MCF 10A (cell line): ENCODE results near the gene PTPN13. TPM values are rescaled to one million over a fixed set of nuclear protein-coding genes. Genes with fewer than 3 reads are reported as not detected.
A peak's percentile ranks its signal among the peaks of the same experiment; 100 is the strongest.

Experiments used
- BruUV-seq: library from RNA; stranded (reverse); fragments of 400-500 nt; replicated peaks from 2 replicates; lab custom pipeline; 2021; lab: Mats Ljungman, UMichigan
- CTCF ChIA-PET: fragments of 300-600 bp; sonication (Branson Sonifier 250); formaldehyde crosslinking; extraction: SDS; loops from one replicate; lab custom pipeline; 2021; ENCODE audit warnings: antibody characterized with exemption, inconsistent platforms; lab: Yijun Ruan, JAX
- POLR2A ChIA-PET: fragments of 300-600, 350-650 bp; sonication (Branson Sonifier 250); formaldehyde crosslinking; extraction: SDS; loops from one replicate; lab custom pipeline; 2020; ENCODE audit warnings: antibody characterized with exemption, inconsistent platforms; lab: Yijun Ruan, JAX
- DNase-seq: peaks from one replicate; pipeline ENCODE4 v3.0.0-alpha.2; 2018; ENCODE audit not compliant: unreplicated experiment
- H3K27ac Mint-ChIP-seq: one replicate; pipeline ENCODE4 v1.8.0; 2022; ENCODE audit warnings: mild to moderate bottlenecking, low read depth, mixed read lengths; ENCODE audit not compliant: unreplicated experiment
- H3K27me3 Mint-ChIP-seq: one replicate; pipeline ENCODE4 v1.8.0; 2022; ENCODE audit warnings: mixed read lengths; ENCODE audit not compliant: insufficient read depth, unreplicated experiment
- H3K36me3 Mint-ChIP-seq: one replicate; pipeline ENCODE4 v1.8.0; 2022; ENCODE audit warnings: mild to moderate bottlenecking, moderate library complexity, mixed read lengths; ENCODE audit not compliant: insufficient read depth, unreplicated experiment
- H3K4me1 Mint-ChIP-seq: one replicate; pipeline ENCODE4 v1.8.0; 2022; ENCODE audit warnings: mixed read lengths; ENCODE audit not compliant: insufficient read depth, unreplicated experiment
- H3K4me3 Mint-ChIP-seq: one replicate; pipeline ENCODE4 v1.8.0; 2022; ENCODE audit warnings: mild to moderate bottlenecking, moderate library complexity, mixed read lengths; ENCODE audit not compliant: unreplicated experiment
- H3K9me3 Mint-ChIP-seq: one replicate; pipeline ENCODE4 v1.8.0; 2022; ENCODE audit warnings: mixed read lengths; ENCODE audit not compliant: unreplicated experiment
- intact Hi-C: fragments of 100-400 bp; cut with micrococcal nuclease; formaldehyde crosslinking; loops from 2 replicates; pipeline ENCODE4 v1.14.1; 2022
- total RNA-seq: library from RNA; stranded (reverse); gene quantifications from 2 replicates; pipeline ENCODE4 v1.2.3, GENCODE V29; 2022
- TF ChIP-seq, protein P1 (sequence below): fragments of 200-600 bp; IDR thresholded peaks from one replicate; pipeline ENCODE4 v1.8.0; 2022; ENCODE audit warnings: antibody characterized with exemption, mild to moderate bottlenecking; ENCODE audit not compliant: unreplicated experiment

PTPN13 gene
- total RNA-seq, 1 experiment from 2014 or later, result 28.3 TPM

GRCh38 chr4:86855572-86855971, 261.5 kb downstream of the PTPN13 start:
- intact Hi-C loops, result no loop called here
- no TSS peak for BruUV-seq
- TF ChIP-seq, protein P1, sequence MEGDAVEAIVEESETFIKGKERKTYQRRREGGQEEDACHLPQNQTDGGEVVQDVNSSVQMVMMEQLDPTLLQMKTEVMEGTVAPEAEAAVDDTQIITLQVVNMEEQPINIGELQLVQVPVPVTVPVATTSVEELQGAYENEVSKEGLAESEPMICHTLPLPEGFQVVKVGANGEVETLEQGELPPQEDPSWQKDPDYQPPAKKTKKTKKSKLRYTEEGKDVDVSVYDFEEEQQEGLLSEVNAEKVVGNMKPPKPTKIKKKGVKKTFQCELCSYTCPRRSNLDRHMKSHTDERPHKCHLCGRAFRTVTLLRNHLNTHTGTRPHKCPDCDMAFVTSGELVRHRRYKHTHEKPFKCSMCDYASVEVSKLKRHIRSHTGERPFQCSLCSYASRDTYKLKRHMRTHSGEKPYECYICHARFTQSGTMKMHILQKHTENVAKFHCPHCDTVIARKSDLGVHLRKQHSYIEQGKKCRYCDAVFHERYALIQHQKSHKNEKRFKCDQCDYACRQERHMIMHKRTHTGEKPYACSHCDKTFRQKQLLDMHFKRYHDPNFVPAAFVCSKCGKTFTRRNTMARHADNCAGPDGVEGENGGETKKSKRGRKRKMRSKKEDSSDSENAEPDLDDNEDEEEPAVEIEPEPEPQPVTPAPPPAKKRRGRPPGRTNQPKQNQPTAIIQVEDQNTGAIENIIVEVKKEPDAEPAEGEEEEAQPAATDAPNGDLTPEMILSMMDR, result no peak
- Mint-ChIP-seq H3K27me3 (no peaks in the 10 kb centered on the region), H3K36me3 (no peaks in the 10 kb centered on the region), H3K9me3 (no peaks in the 10 kb centered on the region), H3K4me1 (peaks cover 9% of the 10 kb centered on the region), H3K4me3 (no peak overlapping the region), H3K27ac (peak overlapping the region; percentile 42)
- ChIA-PET POLR2A (interaction anchor here (0.9 to 1.3 kb wide), 2 partner anchors 33 to 38 kb away, joined by 4 read pairs; no protein-coding TSS in a partner anchor), CTCF (interaction anchor here (0.5 to 1.0 kb wide), 3 partner anchors 35 to 357 kb away, joined by 3 read pairs; no protein-coding TSS in a partner anchor)
- DNase-seq, result peak; percentile 28

GRCh38 chr4:86856896-86857295, 262.8 kb downstream of the PTPN13 start:
- H3K4me1 Mint-ChIP-seq, result peaks cover 7% of the 10 kb centered on the region

GRCh38 chr4:86857341-86858052, 263.4 kb downstream of the PTPN13 start:
- Mint-ChIP-seq H3K4me3 (no peak overlapping the region), H3K4me1 (peaks cover 7% of the 10 kb centered on the region), H3K36me3 (no peaks in the 10 kb centered on the region), H3K27ac (no peak overlapping the region), H3K9me3 (no peaks in the 10 kb centered on the region), H3K27me3 (no peaks in the 10 kb centered on the region)
- no TSS peak for BruUV-seq
- POLR2A ChIA-PET, result no interaction called here
- TF ChIP-seq, protein P1, result no peak
- DNase-seq, result no peak
- intact Hi-C loops, result no loop called here
- CTCF ChIA-PET, result interaction anchor here (0.6 to 0.9 kb wide), 2 partner anchors 12 to 51 kb away, joined by 3 read pairs; no protein-coding TSS in a partner anchor

More at GRCh38 chr4:86856896-86857295, 262.8 kb downstream of the PTPN13 start:
- Mint-ChIP-seq H3K9me3 (no peaks in the 10 kb centered on the region), H3K4me3 (no peak overlapping the region), H3K36me3 (no peaks in the 10 kb centered on the region), H3K27me3 (no peaks in the 10 kb centered on the region), H3K27ac (no peak overlapping the region)
- no peak for DNase-seq
- CTCF ChIA-PET, result interaction anchor here (0.9 kb wide), 1 partner anchor 11 kb away, joined by 3 read pairs; no protein-coding TSS in a partner anchor
- TF ChIP-seq, protein P1, result no peak
- POLR2A ChIA-PET, result no interaction called here
- intact Hi-C loops, result no loop called here
- no TSS peak for BruUV-seq

Other genes with a start within 250 kb of the PTPN13 start
- gene MAPK10, start 234.3 kb upstream of the PTPN13 start, total RNA-seq, result 4.7 and 5.3 TPM in 2 replicates